ENCODE measurements around the gene KCNK17. TPM values are rescaled to one million over a fixed set of nuclear protein-coding genes. Genes with fewer than 3 reads are reported as not detected.
A peak's percentile ranks its signal among the peaks of the same experiment; 100 is the strongest.

KCNK17 gene
- total RNA-seq, 1 experiment from 2014 or later = not detected

GRCh38 chr6:39313526-39314272 lies 520 bp downstream of the KCNK17 start:
- ChIA-PET POLR2A (no interaction called here), CTCF (interaction anchor here (0.6 to 8.3 kb wide), 6 partner anchors 8 to 909 kb away, joined by 3 to 70 read pairs (median 3); no protein-coding TSS in a partner anchor)
- Mint-ChIP-seq H3K27me3 (ENCODE audit: insufficient read depth, unreplicated experiment) (peaks cover 18% of the 10 kb centered on the region), H3K4me1 (ENCODE audit: insufficient read depth, unreplicated experiment) (no peaks in the 10 kb centered on the region), H3K36me3 (ENCODE audit: insufficient read depth, unreplicated experiment) (peaks cover 4% of the 10 kb centered on the region), H3K4me3 (ENCODE audit: unreplicated experiment) (no peak overlapping the region), H3K27ac (ENCODE audit: low read depth, unreplicated experiment) (no peak overlapping the region), H3K9me3 (ENCODE audit: unreplicated experiment) (no peaks in the 10 kb centered on the region)
- BruUV-seq (replicated peaks) = no TSS peak
- no peak for DNase-seq (ENCODE audit: unreplicated experiment)
- no peak for TF ChIP-seq CTCF (IDR thresholded peaks at IDR 0.05; ENCODE audit: unreplicated experiment)
- intact Hi-C loops (cut with micrococcal nuclease) = no loop called here

GRCh38 chr6:39312912-39313525 lies 1.2 kb downstream of the KCNK17 start:
- POLR2A ChIA-PET = no interaction called here
- DNase-seq (ENCODE audit: unreplicated experiment) = no peak
- Mint-ChIP-seq H3K9me3 (ENCODE audit: unreplicated experiment) (no peaks in the 10 kb centered on the region), H3K27me3 (ENCODE audit: insufficient read depth, unreplicated experiment) (peaks cover 14% of the 10 kb centered on the region), H3K4me3 (ENCODE audit: unreplicated experiment) (no peak overlapping the region), H3K4me1 (ENCODE audit: insufficient read depth, unreplicated experiment) (no peaks in the 10 kb centered on the region), H3K27ac (ENCODE audit: low read depth, unreplicated experiment) (no peak overlapping the region), H3K36me3 (ENCODE audit: insufficient read depth, unreplicated experiment) (no peaks in the 10 kb centered on the region)
- intact Hi-C loops (cut with micrococcal nuclease) = no loop called here
- CTCF ChIA-PET = interaction anchor here (0.5 to 8.3 kb wide), 4 partner anchors 339 to 920 kb away, joined by 3 to 70 read pairs (median 4); no protein-coding TSS in a partner anchor
- no TSS peak for BruUV-seq (replicated peaks)
- TF ChIP-seq CTCF (IDR thresholded peaks at IDR 0.05; ENCODE audit: unreplicated experiment) = no peak

GRCh38 chr6:39310542-39310941 lies 3.7 kb downstream of the KCNK17 start:
- Mint-ChIP-seq H3K4me1 (ENCODE audit: insufficient read depth, unreplicated experiment) (no peaks in the 10 kb centered on the region), H3K4me3 (ENCODE audit: unreplicated experiment) (no peak overlapping the region), H3K27me3 (ENCODE audit: insufficient read depth, unreplicated experiment) (peaks cover 14% of the 10 kb centered on the region), H3K36me3 (ENCODE audit: insufficient read depth, unreplicated experiment) (no peaks in the 10 kb centered on the region), H3K9me3 (ENCODE audit: unreplicated experiment) (no peaks in the 10 kb centered on the region), H3K27ac (ENCODE audit: low read depth, unreplicated experiment) (no peak overlapping the region)
- intact Hi-C loops (cut with micrococcal nuclease) = loop anchor here (1.0 kb wide), 2 partner anchors 144 to 337 kb away; no protein-coding TSS in a partner anchor
- no TSS peak for BruUV-seq (replicated peaks)
- ChIA-PET POLR2A (no interaction called here), CTCF (interaction anchor here (0.5 to 19.0 kb wide), 42 partner anchors 10 to 1922 kb away, joined by 3 to 625 read pairs (median 4); partner anchors contain the start of gene KCNK16)
- no peak for DNase-seq (ENCODE audit: unreplicated experiment)
- no peak for TF ChIP-seq CTCF (IDR thresholded peaks at IDR 0.05; ENCODE audit: unreplicated experiment)

- Mint-ChIP-seq H3K36me3 (ENCODE audit: insufficient read depth, unreplicated experiment) (no peaks in the 10 kb centered on the region), H3K9me3 (ENCODE audit: unreplicated experiment) (no peaks in the 10 kb centered on the region), H3K4me3 (ENCODE audit: unreplicated experiment) (no peak overlapping the region), H3K27ac (ENCODE audit: low read depth, unreplicated experiment) (no peak overlapping the region), H3K4me1 (ENCODE audit: insufficient read depth, unreplicated experiment) (no peaks in the 10 kb centered on the region), H3K27me3 (ENCODE audit: insufficient read depth, unreplicated experiment) (peaks cover 14% of the 10 kb centered on the region)
- peak; percentile 78 for DNase-seq (ENCODE audit: unreplicated experiment)
- intact Hi-C loops (cut with micrococcal nuclease) = loop anchor here (1.0 kb wide), 2 partner anchors 144 to 337 kb away; no protein-coding TSS in a partner anchor
- BruUV-seq (replicated peaks) = no TSS peak
- CTCF ChIA-PET = interaction anchor here (0.5 to 19.0 kb wide), 53 partner anchors 9 to 1921 kb away, joined by 3 to 625 read pairs (median 4); partner anchors contain the start of genes KCNK16 and TSPO2
- POLR2A ChIA-PET = no interaction called here
- peak; percentile 95 for TF ChIP-seq CTCF (IDR thresholded peaks at IDR 0.05; ENCODE audit: unreplicated experiment)
These were observed 4.2 kb downstream of the KCNK17 start for GRCh38 chr6:39309942-39310531.
